Activated naive CD4-positive, alpha-beta T cell treated with anti-CD3 and anti-CD28 coated beads for 36 hours (primary cell): ENCODE data around the gene NXPH4. TPM values are rescaled to one million over a fixed set of nuclear protein-coding genes. Genes with fewer than 3 reads are reported as not detected.

Experiments
- CTCF ChIA-PET: fragments of 350-600 bp; sonication (Branson Sonifier 250); formaldehyde crosslinking; loops from one replicate; lab custom pipeline; 2021; ENCODE audit warnings: antibody characterized with exemption; lab: Charles Lee
- DNase-seq: peaks from one replicate; pipeline ENCODE4 v3.0.0-alpha.2; 2020
- H3K27ac Mint-ChIP-seq: one replicate; pipeline ENCODE4 v1.8.0; 2021; ENCODE audit warnings: mild to moderate bottlenecking, mixed read lengths
- H3K27me3 Mint-ChIP-seq: one replicate; pipeline ENCODE4 v1.8.0; 2021; ENCODE audit warnings: low read depth, mixed read lengths
- H3K36me3 Mint-ChIP-seq: one replicate; pipeline ENCODE4 v1.8.0; 2021; ENCODE audit warnings: low read depth, mixed read lengths
- H3K4me1 Mint-ChIP-seq: one replicate; pipeline ENCODE4 v1.8.0; 2021; ENCODE audit warnings: low read depth, mixed read lengths
- H3K4me3 Mint-ChIP-seq: one replicate; pipeline ENCODE4 v1.8.0; 2021; ENCODE audit warnings: mild to moderate bottlenecking, moderate library complexity, mixed read lengths
- H3K9me3 Mint-ChIP-seq: one replicate; pipeline ENCODE4 v1.8.0; 2021; ENCODE audit warnings: mixed read lengths
- intact Hi-C: fragments of 100-400 bp; cut with micrococcal nuclease; formaldehyde crosslinking; loops from one replicate; pipeline ENCODE4 v1.15.1; 2023
- total RNA-seq, 2 experiments: library from RNA; stranded (reverse); gene quantifications; one replicate each; pipeline ENCODE4 v1.2.3, GENCODE V29; 2021

NXPH4 gene
- total RNA-seq, 2 experiments from 2014 or later: 0.25 to 0.79 TPM

GRCh38 chr12:57207731-57208630 is 8.6 kb upstream of the NXPH4 start:
- Mint-ChIP-seq H3K36me3 (no peaks in the 10 kb centered on the region), H3K4me3 (no peak overlapping the region), H3K27ac (no peak overlapping the region), H3K27me3 (no peaks in the 10 kb centered on the region), H3K9me3 (no peaks in the 10 kb centered on the region), H3K4me1 (no peaks in the 10 kb centered on the region)
- intact Hi-C loops: no loop called here
- DNase-seq: no peak
- CTCF ChIA-PET: interaction anchor here (1.3 to 2.0 kb wide), 2 partner anchors 25 to 31 kb away, joined by 5 to 7 read pairs; no protein-coding TSS in a partner anchor

DNA sequence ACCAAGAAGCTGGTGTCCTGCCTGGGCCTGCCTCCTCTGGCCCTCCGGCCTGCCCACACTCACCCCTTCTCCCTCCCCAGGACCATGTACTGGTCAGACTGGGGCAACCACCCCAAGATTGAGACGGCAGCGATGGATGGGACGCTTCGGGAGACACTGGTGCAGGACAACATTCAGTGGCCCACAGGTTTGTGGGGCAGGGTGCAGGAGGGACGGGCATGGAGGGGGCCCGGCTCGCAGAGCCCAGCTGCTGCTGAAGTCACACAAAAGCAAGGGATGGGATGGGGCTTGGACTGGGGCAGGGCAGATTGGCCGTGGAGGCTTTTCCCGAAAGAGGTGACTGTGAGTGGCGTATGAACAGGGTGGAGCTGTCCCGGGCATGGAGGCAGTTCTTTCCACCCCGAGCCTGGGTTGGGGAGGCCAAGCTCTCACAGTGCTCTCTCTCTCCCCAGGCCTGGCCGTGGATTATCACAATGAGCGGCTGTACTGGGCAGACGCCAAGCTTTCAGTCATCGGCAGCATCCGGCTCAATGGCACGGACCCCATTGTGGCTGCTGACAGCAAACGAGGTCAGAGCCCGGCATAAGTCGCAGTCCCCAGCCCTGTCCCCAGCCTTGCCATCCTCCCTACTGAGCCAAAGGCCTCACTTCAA is 7.8 kb upstream of the NXPH4 start:
- DNase-seq: no peak
- Mint-ChIP-seq H3K4me1 (peaks cover 6% of the 10 kb centered on the region), H3K4me3 (no peak overlapping the region), H3K27ac (no peak overlapping the region), H3K36me3 (no peaks in the 10 kb centered on the region), H3K9me3 (no peaks in the 10 kb centered on the region), H3K27me3 (peaks cover 5% of the 10 kb centered on the region)
- intact Hi-C loops: no loop called here
- CTCF ChIA-PET: interaction anchor here (0.5 to 1.3 kb wide), 2 partner anchors 13 to 30 kb away, joined by 3 to 7 read pairs; no protein-coding TSS in a partner anchor

GRCh38 chr12:57209916-57210315 is 6.7 kb upstream of the NXPH4 start:
- H3K4me3 Mint-ChIP-seq: no peak overlapping the region
- DNase-seq: no peak
- no peaks in the 10 kb centered on the region for H3K36me3 Mint-ChIP-seq
- CTCF ChIA-PET: interaction anchor here (10.9 kb wide), 1 partner anchor 31 kb away, joined by 333 read pairs; a partner anchor contains a TSS
- no peak overlapping the region for H3K27ac Mint-ChIP-seq
- intact Hi-C loops: no loop called here
- H3K4me1 Mint-ChIP-seq: peaks cover 12% of the 10 kb centered on the region
- no peaks in the 10 kb centered on the region for H3K9me3 Mint-ChIP-seq
- peaks cover 17% of the 10 kb centered on the region for H3K27me3 Mint-ChIP-seq

- CTCF ChIA-PET: interaction anchor here (10.9 kb wide), 1 partner anchor 31 kb away, joined by 333 read pairs; a partner anchor contains a TSS
- Mint-ChIP-seq H3K4me3 (no peak overlapping the region), H3K4me1 (peaks cover 16% of the 10 kb centered on the region), H3K9me3 (no peaks in the 10 kb centered on the region), H3K27me3 (peaks cover 22% of the 10 kb centered on the region), H3K36me3 (no peaks in the 10 kb centered on the region), H3K27ac (no peak overlapping the region)
- intact Hi-C loops: no loop called here
- no peak for DNase-seq
Observed at GRCh38 chr12:57210461-57210860, 6.1 kb upstream of the NXPH4 start.

- intact Hi-C loops: no loop called here
Observed at GRCh38 chr12:57210926-57211692, 5.5 kb upstream of the NXPH4 start.

DNA sequence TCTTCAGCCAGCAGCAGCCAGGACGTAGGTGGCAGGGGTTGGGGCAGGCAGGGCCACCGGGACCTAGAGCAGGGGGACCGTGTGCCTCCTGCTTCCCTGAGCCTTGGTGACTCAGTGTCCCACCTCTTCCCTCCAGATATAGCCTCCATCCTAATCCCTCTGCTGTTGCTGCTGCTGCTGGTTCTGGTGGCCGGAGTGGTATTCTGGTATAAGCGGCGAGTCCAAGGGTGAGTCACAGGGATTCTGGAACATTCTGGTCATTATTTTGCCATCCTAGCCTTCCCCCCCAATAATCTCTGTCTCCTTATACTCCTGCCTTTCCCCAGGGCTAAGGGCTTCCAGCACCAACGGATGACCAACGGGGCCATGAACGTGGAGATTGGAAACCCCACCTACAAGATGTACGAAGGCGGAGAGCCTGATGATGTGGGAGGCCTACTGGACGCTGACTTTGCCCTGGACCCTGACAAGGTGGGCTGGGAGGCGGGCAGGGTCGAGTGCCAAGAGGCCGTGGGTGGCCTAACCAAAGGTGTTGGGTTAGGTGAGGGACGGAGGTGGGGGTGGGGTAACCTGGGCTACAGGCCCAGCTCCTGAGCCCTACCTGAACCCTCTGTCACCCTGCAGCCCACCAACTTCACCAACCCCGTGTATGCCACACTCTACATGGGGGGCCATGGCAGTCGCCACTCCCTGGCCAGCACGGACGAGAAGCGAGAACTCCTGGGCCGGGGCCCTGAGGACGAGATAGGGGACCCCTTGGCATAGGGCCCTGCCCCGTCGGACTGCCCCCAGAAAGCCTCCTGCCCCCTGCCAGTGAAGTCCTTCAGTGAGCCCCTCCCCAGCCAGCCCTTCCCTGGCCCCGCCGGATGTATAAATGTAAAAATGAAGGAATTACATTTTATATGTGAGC is 4.5 kb upstream of the NXPH4 start:
- intact Hi-C loops: no loop called here
- Mint-ChIP-seq H3K9me3 (no peaks in the 10 kb centered on the region), H3K27ac (no peak overlapping the region), H3K27me3 (peaks cover 29% of the 10 kb centered on the region), H3K4me3 (no peak overlapping the region), H3K36me3 (no peaks in the 10 kb centered on the region), H3K4me1 (peaks cover 23% of the 10 kb centered on the region)
- DNase-seq: no peak
- CTCF ChIA-PET: interaction anchor here (1.1 to 10.9 kb wide), 8 partner anchors 10 to 247 kb away, joined by 4 to 333 read pairs (median 13); partner anchors contain the start of genes GLI1, SHMT2 and STAC3

More at GRCh38 chr12:57210926-57211692, 5.5 kb upstream of the NXPH4 start:
- no peak overlapping the region for H3K4me3 Mint-ChIP-seq
- H3K4me1 Mint-ChIP-seq: peaks cover 22% of the 10 kb centered on the region
- H3K27ac Mint-ChIP-seq: no peak overlapping the region
- no peak for DNase-seq
- peaks cover 29% of the 10 kb centered on the region for H3K27me3 Mint-ChIP-seq
- H3K36me3 Mint-ChIP-seq: no peaks in the 10 kb centered on the region
- CTCF ChIA-PET: interaction anchor here (0.5 to 10.9 kb wide), 2 partner anchors 30 to 39 kb away, joined by 3 to 333 read pairs; a partner anchor contains a TSS
- no peaks in the 10 kb centered on the region for H3K9me3 Mint-ChIP-seq

DNA sequence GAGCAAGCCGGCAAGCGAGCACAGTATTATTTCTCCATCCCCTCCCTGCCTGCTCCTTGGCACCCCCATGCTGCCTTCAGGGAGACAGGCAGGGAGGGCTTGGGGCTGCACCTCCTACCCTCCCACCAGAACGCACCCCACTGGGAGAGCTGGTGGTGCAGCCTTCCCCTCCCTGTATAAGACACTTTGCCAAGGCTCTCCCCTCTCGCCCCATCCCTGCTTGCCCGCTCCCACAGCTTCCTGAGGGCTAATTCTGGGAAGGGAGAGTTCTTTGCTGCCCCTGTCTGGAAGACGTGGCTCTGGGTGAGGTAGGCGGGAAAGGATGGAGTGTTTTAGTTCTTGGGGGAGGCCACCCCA is 3.9 kb upstream of the NXPH4 start:
- DNase-seq: no peak
- Mint-ChIP-seq H3K27me3 (peaks cover 35% of the 10 kb centered on the region), H3K36me3 (no peaks in the 10 kb centered on the region), H3K27ac (no peak overlapping the region), H3K4me1 (peaks cover 28% of the 10 kb centered on the region), H3K4me3 (no peak overlapping the region), H3K9me3 (no peaks in the 10 kb centered on the region)
- intact Hi-C loops: loop anchor here (1.0 kb wide), 3 partner anchors 27 to 247 kb away; partner anchors contain the start of gene GLI1
- CTCF ChIA-PET: interaction anchor here (0.6 to 10.9 kb wide), 15 partner anchors 9 to 246 kb away, joined by 3 to 333 read pairs (median 10); partner anchors contain the start of genes GLI1, SHMT2 and STAC3

DNA sequence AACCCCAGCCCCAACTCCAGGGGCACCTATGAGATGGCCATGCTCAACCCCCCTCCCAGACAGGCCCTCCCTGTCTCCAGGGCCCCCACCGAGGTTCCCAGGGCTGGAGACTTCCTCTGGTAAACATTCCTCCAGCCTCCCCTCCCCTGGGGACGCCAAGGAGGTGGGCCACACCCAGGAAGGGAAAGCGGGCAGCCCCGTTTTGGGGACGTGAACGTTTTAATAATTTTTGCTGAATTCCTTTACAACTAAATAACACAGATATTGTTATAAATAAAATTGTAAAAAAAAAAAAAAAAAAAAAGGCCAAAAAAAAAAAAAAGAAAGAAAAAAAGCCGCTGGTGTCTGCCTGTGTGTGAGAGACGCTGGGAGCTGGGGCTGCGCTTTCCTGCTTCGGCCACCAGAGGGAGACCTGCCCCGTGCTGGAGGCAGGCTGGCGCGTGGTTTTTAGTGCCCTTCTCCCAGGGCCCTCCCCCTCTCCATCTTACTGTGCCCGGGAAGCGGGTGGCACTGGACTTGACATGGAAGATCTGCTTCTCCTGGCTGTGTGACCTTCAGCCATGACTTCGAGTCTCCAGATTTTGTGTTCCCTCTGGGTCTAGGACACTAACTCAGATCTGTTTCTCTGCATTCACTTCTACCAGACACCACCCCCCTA is 3.4 kb upstream of the NXPH4 start:
- Mint-ChIP-seq H3K4me3 (no peak overlapping the region), H3K36me3 (no peaks in the 10 kb centered on the region), H3K27ac (no peak overlapping the region), H3K9me3 (no peaks in the 10 kb centered on the region), H3K27me3 (peaks cover 39% of the 10 kb centered on the region), H3K4me1 (peaks cover 28% of the 10 kb centered on the region)
- CTCF ChIA-PET: interaction anchor here (0.6 to 10.9 kb wide), 18 partner anchors 9 to 503 kb away, joined by 3 to 333 read pairs (median 8); partner anchors contain the start of genes GLI1, SHMT2 and STAC3
- peak; percentile 92 for DNase-seq
- intact Hi-C loops: loop anchor here (1.0 kb wide), 3 partner anchors 26 to 246 kb away; partner anchors contain the start of gene GLI1

DNA sequence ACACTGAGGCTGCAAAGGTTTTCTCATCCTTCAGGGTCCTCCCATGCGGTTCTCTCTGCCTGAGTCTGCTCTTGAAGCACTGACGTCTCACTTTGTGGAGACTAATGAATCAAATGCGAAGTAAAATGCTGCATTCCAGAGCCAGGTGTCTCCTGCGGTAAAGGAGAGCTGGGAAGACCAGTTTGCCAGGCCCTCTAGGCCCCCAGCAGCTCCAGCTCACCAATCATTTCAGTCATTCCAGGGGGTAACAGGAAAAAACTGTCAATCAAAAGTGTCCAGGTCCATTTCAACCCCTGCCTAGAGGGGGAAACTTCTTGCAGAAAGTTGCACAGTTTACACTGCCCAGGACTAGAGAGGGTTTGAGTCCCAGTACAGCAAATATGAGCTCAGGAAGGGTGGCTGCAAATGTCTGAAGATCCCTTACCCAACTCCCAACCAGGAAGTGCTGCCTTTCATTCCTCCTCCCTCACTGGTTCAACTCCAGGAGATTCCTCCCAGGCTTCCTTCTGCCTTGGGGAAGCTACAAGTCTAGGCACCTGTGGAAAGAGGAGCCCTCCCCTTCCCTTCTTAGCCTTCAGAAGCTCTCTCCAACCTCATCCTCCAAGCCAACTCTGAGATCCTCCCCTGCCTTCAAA is 2.7 kb upstream of the NXPH4 start:
- Mint-ChIP-seq H3K36me3 (no peaks in the 10 kb centered on the region), H3K4me3 (no peak overlapping the region), H3K9me3 (no peaks in the 10 kb centered on the region), H3K4me1 (peaks cover 28% of the 10 kb centered on the region), H3K27ac (no peak overlapping the region), H3K27me3 (peaks cover 46% of the 10 kb centered on the region)
- intact Hi-C loops: loop anchor here (1.0 kb wide), 4 partner anchors 15 to 245 kb away; partner anchors contain the start of genes GLI1 and SHMT2
- no peak for DNase-seq
- CTCF ChIA-PET: interaction anchor here (0.7 to 10.9 kb wide), 24 partner anchors 12 to 502 kb away, joined by 3 to 333 read pairs (median 6); partner anchors contain the start of genes GLI1, INHBE, SHMT2 and STAC3

GRCh38 chr12:57214398-57214781 is 2.2 kb upstream of the NXPH4 start:
- Mint-ChIP-seq H3K27me3 (peaks cover 50% of the 10 kb centered on the region), H3K4me1 (peaks cover 28% of the 10 kb centered on the region), H3K36me3 (no peaks in the 10 kb centered on the region), H3K27ac (no peak overlapping the region), H3K9me3 (no peaks in the 10 kb centered on the region), H3K4me3 (no peak overlapping the region)
- peak; percentile 82 for DNase-seq
- intact Hi-C loops: loop anchor here (1.0 kb wide), 1 partner anchor 15 kb away; the partner anchor contains the start of gene SHMT2
- CTCF ChIA-PET: interaction anchor here (0.8 to 10.9 kb wide), 23 partner anchors 11 to 276 kb away, joined by 3 to 333 read pairs (median 5); partner anchors contain the start of genes GLI1, INHBE and SHMT2
